Keratinocyte (primary cell): ENCODE data around the gene PRKAR1B.

Experiments
- EZH2 ChIP-seq: IDR thresholded peaks from one replicate; pipeline ENCODE4 v1.6.1; 2012; ENCODE audit warnings: inconsistent platforms, mild to moderate bottlenecking, low read length, moderate library complexity
- TF ChIP-seq, protein P1 (sequence below), 3 experiments: IDR thresholded peaks in 1 of 3; conservative IDR thresholded peaks in 1 of 3; optimal IDR thresholded peaks in 1 of 3; 2 replicates in 2 of 3; 3 replicates in 1 of 3; pipeline versions ENCODE3 to v1.5.1; 2011; ENCODE audit warnings: low read length in 3 of 3, mild to moderate bottlenecking in 3 of 3, moderate library complexity in 2 of 3, control low read depth in 1 of 3, inconsistent platforms in 1 of 3; ENCODE audit not compliant: insufficient read depth in 2 of 3; ENCODE audit errors: extremely low read depth in 1 of 3

DNA sequence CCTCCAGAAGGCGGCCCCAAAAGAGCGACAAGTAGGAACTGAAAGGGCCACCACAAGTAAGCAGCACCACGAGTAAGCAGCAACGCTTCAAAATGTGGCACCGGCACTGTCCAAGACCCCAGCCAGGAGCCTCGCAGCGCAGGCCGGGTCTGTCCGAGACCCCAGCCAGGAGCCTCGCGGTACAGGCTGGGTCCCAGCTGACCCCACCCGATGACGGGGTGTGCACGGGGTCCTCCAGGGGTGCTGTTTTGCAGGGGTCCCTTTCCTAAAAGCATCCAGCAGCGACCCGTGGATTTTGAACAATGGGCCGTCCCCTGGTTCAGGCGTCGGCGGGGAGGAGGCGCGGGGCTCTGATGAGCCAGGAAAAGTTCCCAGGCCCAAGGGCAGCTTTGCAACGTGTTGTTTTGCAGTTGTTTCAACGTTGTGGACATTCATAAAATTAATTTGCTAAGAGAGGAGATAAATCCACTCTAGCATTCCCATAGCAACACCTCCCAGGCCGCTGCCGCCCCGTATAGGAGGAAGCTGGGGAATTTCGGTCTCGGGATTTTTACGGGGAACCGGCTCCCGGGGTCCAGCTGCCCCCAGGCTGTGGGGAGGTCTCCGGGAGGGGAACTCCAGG is 155.9 kb downstream of the PRKAR1B start:
- TF ChIP-seq, protein P1, sequence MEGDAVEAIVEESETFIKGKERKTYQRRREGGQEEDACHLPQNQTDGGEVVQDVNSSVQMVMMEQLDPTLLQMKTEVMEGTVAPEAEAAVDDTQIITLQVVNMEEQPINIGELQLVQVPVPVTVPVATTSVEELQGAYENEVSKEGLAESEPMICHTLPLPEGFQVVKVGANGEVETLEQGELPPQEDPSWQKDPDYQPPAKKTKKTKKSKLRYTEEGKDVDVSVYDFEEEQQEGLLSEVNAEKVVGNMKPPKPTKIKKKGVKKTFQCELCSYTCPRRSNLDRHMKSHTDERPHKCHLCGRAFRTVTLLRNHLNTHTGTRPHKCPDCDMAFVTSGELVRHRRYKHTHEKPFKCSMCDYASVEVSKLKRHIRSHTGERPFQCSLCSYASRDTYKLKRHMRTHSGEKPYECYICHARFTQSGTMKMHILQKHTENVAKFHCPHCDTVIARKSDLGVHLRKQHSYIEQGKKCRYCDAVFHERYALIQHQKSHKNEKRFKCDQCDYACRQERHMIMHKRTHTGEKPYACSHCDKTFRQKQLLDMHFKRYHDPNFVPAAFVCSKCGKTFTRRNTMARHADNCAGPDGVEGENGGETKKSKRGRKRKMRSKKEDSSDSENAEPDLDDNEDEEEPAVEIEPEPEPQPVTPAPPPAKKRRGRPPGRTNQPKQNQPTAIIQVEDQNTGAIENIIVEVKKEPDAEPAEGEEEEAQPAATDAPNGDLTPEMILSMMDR (optimal IDR thresholded peaks at IDR 0.05 in 1 of 3, IDR thresholded peaks at IDR 0.05 in 1 of 3, conservative IDR thresholded peaks at IDR 0.05 in 1 of 3; ENCODE audit: extremely low read depth in 1 of 3, insufficient read depth in 2 of 3, low read length in 3 of 3) = no peak
- no peak for TF ChIP-seq EZH2
